ENCODE data around the gene MRPS21. TPM values are rescaled to one million over a fixed set of nuclear protein-coding genes. Genes with fewer than 3 reads are reported as not detected.

The MRPS21 gene
- total RNA-seq, 1 donor from 2014 or later, result 65.0 TPM

GRCh38 chr1:150320667-150320978, 27.0 kb downstream of the MRPS21 start:
- peak overlapping the region; percentile 93 for H3K9ac ChIP-seq (ENCODE audit: low read length)
- H2AFZ ChIP-seq (ENCODE audit: low read depth, low read length), result peak overlapping the region; percentile 56
- peaks cover 6% of the 10 kb centered on the region for H3K4me1 ChIP-seq (ENCODE audit: insufficient read depth, low read length)
- peak overlapping the region; percentile 96 for H3K27ac Mint-ChIP-seq (ENCODE audit: unreplicated experiment)
- H3K4me1 Mint-ChIP-seq (ENCODE audit: low read depth, unreplicated experiment), result peaks cover 3% of the 10 kb centered on the region
- FAIRE-seq (no peak), DNase-seq (ENCODE audit: low read depth) (no peak)
- peak overlapping the region; percentile 91 for H3K4me2 ChIP-seq (ENCODE audit: low read length)
- peak overlapping the region; percentile 16 for H3K27ac ChIP-seq (ENCODE audit: low read depth, low read length)
- peak overlapping the region; percentile 95 for H3K4me3 ChIP-seq (ENCODE audit: insufficient read depth, low read depth, low read length)
- H3K27me3 ChIP-seq (ENCODE audit: insufficient read depth, low read length), result no peaks in the 10 kb centered on the region
- no peak for TF ChIP-seq CTCF (IDR thresholded peaks at IDR 0.05; ENCODE audit: insufficient read depth, low read depth, low read length)
- no peak for TF ChIP-seq EZH2 (IDR thresholded peaks at IDR 0.05; ENCODE audit: insufficient read depth, low read length)
- H3K36me3 ChIP-seq (ENCODE audit: insufficient read depth, low read length), result peaks cover 9% of the 10 kb centered on the region
- peaks cover 42% of the 10 kb centered on the region for H3K79me2 ChIP-seq (ENCODE audit: insufficient read depth, low read length)
- no peaks in the 10 kb centered on the region for H3K27me3 Mint-ChIP-seq (ENCODE audit: low read depth, unreplicated experiment)
- peaks cover 2% of the 10 kb centered on the region for H3K9me3 Mint-ChIP-seq (ENCODE audit: unreplicated experiment)
- H3K4me3 Mint-ChIP-seq (ENCODE audit: unreplicated experiment), result peak overlapping the region; percentile 100
- no peaks in the 10 kb centered on the region for H3K9me3 ChIP-seq (ENCODE audit: insufficient read depth, low read depth, low read length)
- H4K20me1 ChIP-seq (ENCODE audit: insufficient read depth, low read length), result peaks cover 16% of the 10 kb centered on the region
- H3K36me3 Mint-ChIP-seq (ENCODE audit: low read depth, unreplicated experiment), result peaks cover 4% of the 10 kb centered on the region

GRCh38 chr1:150321826-150322166, 28.1 kb downstream of the MRPS21 start:
- Histone ChIP-seq H3K27ac (ENCODE audit: low read depth, low read length) (peak overlapping the region; percentile 81), H3K9me3 (ENCODE audit: insufficient read depth, low read depth, low read length) (no peaks in the 10 kb centered on the region), H3K4me3 (ENCODE audit: insufficient read depth, low read depth, low read length) (peak overlapping the region; percentile 95), H3K4me2 (ENCODE audit: low read length) (peak overlapping the region; percentile 91), H2AFZ (ENCODE audit: low read depth, low read length) (peak overlapping the region; percentile 89), H3K79me2 (ENCODE audit: insufficient read depth, low read length) (peaks cover 53% of the 10 kb centered on the region), H4K20me1 (ENCODE audit: insufficient read depth, low read length) (peaks cover 18% of the 10 kb centered on the region), H3K4me1 (ENCODE audit: insufficient read depth, low read length) (peaks cover 6% of the 10 kb centered on the region), H3K36me3 (ENCODE audit: insufficient read depth, low read length) (peaks cover 20% of the 10 kb centered on the region), H3K27me3 (ENCODE audit: insufficient read depth, low read length) (no peaks in the 10 kb centered on the region), H3K9ac (ENCODE audit: low read length) (peak overlapping the region; percentile 93)
- FAIRE-seq (no peak), DNase-seq (ENCODE audit: low read depth) (no peak)
- TF ChIP-seq CTCF (IDR thresholded peaks at IDR 0.05; ENCODE audit: insufficient read depth, low read depth, low read length) (no peak), EZH2 (IDR thresholded peaks at IDR 0.05; ENCODE audit: insufficient read depth, low read length) (no peak)
- Mint-ChIP-seq H3K36me3 (ENCODE audit: low read depth, unreplicated experiment) (peaks cover 7% of the 10 kb centered on the region), H3K27me3 (ENCODE audit: low read depth, unreplicated experiment) (no peaks in the 10 kb centered on the region), H3K4me1 (ENCODE audit: low read depth, unreplicated experiment) (peaks cover 3% of the 10 kb centered on the region), H3K27ac (ENCODE audit: unreplicated experiment) (peak overlapping the region; percentile 96), H3K4me3 (ENCODE audit: unreplicated experiment) (peak overlapping the region; percentile 100), H3K9me3 (ENCODE audit: unreplicated experiment) (peaks cover 2% of the 10 kb centered on the region)

GRCh38 chr1:150322310-150322709, 28.6 kb downstream of the MRPS21 start:
- Histone ChIP-seq H3K4me1 (ENCODE audit: insufficient read depth, low read length) (peaks cover 6% of the 10 kb centered on the region), H3K9ac (ENCODE audit: low read length) (peak overlapping the region; percentile 93), H3K27ac (ENCODE audit: low read depth, low read length) (peak overlapping the region; percentile 81), H3K27me3 (ENCODE audit: insufficient read depth, low read length) (no peaks in the 10 kb centered on the region), H3K4me2 (ENCODE audit: low read length) (peak overlapping the region; percentile 91), H3K4me3 (ENCODE audit: insufficient read depth, low read depth, low read length) (peak overlapping the region; percentile 95), H3K9me3 (ENCODE audit: insufficient read depth, low read depth, low read length) (no peaks in the 10 kb centered on the region), H3K36me3 (ENCODE audit: insufficient read depth, low read length) (peaks cover 24% of the 10 kb centered on the region), H4K20me1 (ENCODE audit: insufficient read depth, low read length) (peaks cover 21% of the 10 kb centered on the region), H3K79me2 (ENCODE audit: insufficient read depth, low read length) (peaks cover 55% of the 10 kb centered on the region), H2AFZ (ENCODE audit: low read depth, low read length) (no peak overlapping the region)
- DNase-seq (ENCODE audit: low read depth) (no peak), FAIRE-seq (no peak)
- peaks cover 2% of the 10 kb centered on the region for H3K9me3 Mint-ChIP-seq (ENCODE audit: unreplicated experiment)
- peaks cover 7% of the 10 kb centered on the region for H3K36me3 Mint-ChIP-seq (ENCODE audit: low read depth, unreplicated experiment)
- TF ChIP-seq EZH2 (IDR thresholded peaks at IDR 0.05; ENCODE audit: insufficient read depth, low read length), result no peak
- TF ChIP-seq CTCF (IDR thresholded peaks at IDR 0.05; ENCODE audit: insufficient read depth, low read depth, low read length), result no peak
- no peak overlapping the region for H3K27ac Mint-ChIP-seq (ENCODE audit: unreplicated experiment)
- peak overlapping the region; percentile 100 for H3K4me3 Mint-ChIP-seq (ENCODE audit: unreplicated experiment)
- peaks cover 3% of the 10 kb centered on the region for H3K4me1 Mint-ChIP-seq (ENCODE audit: low read depth, unreplicated experiment)
- no peaks in the 10 kb centered on the region for H3K27me3 Mint-ChIP-seq (ENCODE audit: low read depth, unreplicated experiment)

Data from astrocyte (in vitro differentiated cells and primary cell).